K562 (cell line): ENCODE results near the gene TBXA2R. TPM values are rescaled to one million over a fixed set of nuclear protein-coding genes. Genes with fewer than 3 reads are reported as not detected.
A peak's percentile ranks its signal among the peaks of the same experiment; 100 is the strongest.

Experiments
- CHD2 ChIP-seq: IDR thresholded peaks from 2 replicates; pipeline ENCODE4 v1.6.1; 2011; ENCODE audit warnings: low read depth, low read length
- CSDE1 ChIP-seq, 2 experiments: fragments of 450-650 bp; IDR thresholded peaks; 2 replicates each; pipeline ENCODE4 v1.6.1; 2016; ENCODE audit warnings: mild to moderate bottlenecking in 1 of 2
- GATA2 ChIP-seq: sonication (generic); formaldehyde crosslinking; IDR thresholded peaks from 2 replicates; pipeline ENCODE4 v1.4.0; 2020; ENCODE audit warnings: mild to moderate bottlenecking, missing genetic modification reagents
- OTX1 ChIP-seq: fragments of 450-650 bp; formaldehyde crosslinking; IDR thresholded peaks from 2 replicates; pipeline ENCODE4 v1.4.0; 2022; ENCODE audit warnings: mild to moderate bottlenecking
- SMARCE1 ChIP-seq: fragments of 450-650 bp; IDR thresholded peaks from 2 replicates; pipeline ENCODE4 v1.7.1; 2016; ENCODE audit warnings: mild to moderate bottlenecking
- ZBTB40 ChIP-seq, 2 experiments: fragments of 450-650 bp in 1 of 2; sonication (generic) in 1 of 2; formaldehyde crosslinking in 1 of 2; IDR thresholded peaks; 2 replicates each; pipeline versions ENCODE4 v1.7.1 to v1.9.0; 2016 to 2022; ENCODE audit warnings: inconsistent platforms in 1 of 2, mild to moderate bottlenecking in 1 of 2, missing genetic modification reagents in 1 of 2
- ZFP91 ChIP-seq: sonication (generic); formaldehyde crosslinking; IDR thresholded peaks from 2 replicates; pipeline ENCODE4 v1.8.0; 2022; ENCODE audit warnings: mild to moderate bottlenecking, missing genetic modification reagents
- polyA plus RNA-seq, 8 experiments: library from polyadenylated mRNA; depleted of rRNA in 4 of 8; stranded (reverse) in 5 of 8; unstranded in 3 of 8; fragments of >200 nt; fragmentation: Nextera tagmentation in 2 of 8; fragmentation: Illumina TruSeq in 1 of 8; extraction: Ambion mirVana in 2 of 8; extraction: Trizol in 1 of 8; gene quantifications; 2 replicates each; pipeline versions ENCODE4 v1.2.1 to v1.2.3, GENCODE V29; 2011 to 2014; ENCODE audit warnings: inconsistent platforms in 1 of 8, missing spikeins in 1 of 8
- total RNA-seq, 7 experiments: library from RNA; depleted of rRNA in 6 of 7; stranded (reverse); fragments of >200 nt in 6 of 7; fragmentation: Illumina TruSeq in 2 of 7; extraction: Trizol in 2 of 7; gene quantifications; 2 replicates each; pipeline versions ENCODE4 v1.2.1 to v1.2.3, GENCODE V29; 2011 to 2021; ENCODE audit warnings: low replicate concordance in 1 of 7

The TBXA2R gene
- total and polyA plus RNA-seq, 9 of the 15 experiments (the other 6 are each of a cell fraction or from before 2014, with no cell fraction given), result 1.5 to 24.0 (median 2.8) TPM

GRCh38 chr19:3572132-3572854 is 34.4 kb downstream of the TBXA2R start (continued):
- TF ChIP-seq ZBTB40 (IDR thresholded peaks at IDR 0.05), result peak; percentile 43; the same call in 1 of the 2 replicates
- TF ChIP-seq ZBTB40 (CRISPR knock-in tag; IDR thresholded peaks at IDR 0.05), result no peak
- no peak for TF ChIP-seq OTX1 (CRISPR knock-in tag)
- TF ChIP-seq CSDE1 (IDR thresholded peaks at IDR 0.05), result peak in 1 of 2 experiments; percentile 88; a peak in 2 of 4 replicates
- no peak for TF ChIP-seq SMARCE1
- peak; percentile 84 for TF ChIP-seq GATA2 (CRISPR knock-in tag)
- TF ChIP-seq ZFP91 (CRISPR knock-in tag), result peak; percentile 96
- peak; percentile 45 for TF ChIP-seq CHD2
- TF ChIP-seq, all 486 proteins: peak for 57
